SK-N-MC (cell line): ENCODE results near the gene IKZF5.

Experiments
- DNase-seq: peaks from one replicate; pipeline ENCODE4 v3.0.0-alpha.2; 2011; ENCODE audit warnings: low read depth, low spot score
- H3K27ac ChIP-seq: fragments of 200-600 bp; sonication (generic); 2 replicates; pipeline ENCODE4 v1.5.1; 2016; ENCODE audit warnings: mixed run types
- H3K36me3 ChIP-seq: fragments of 200-600 bp; sonication (generic); 2 replicates; pipeline ENCODE4 v1.6.1; 2017; ENCODE audit warnings: antibody characterized with exemption, low read length, mixed read lengths; ENCODE audit not compliant: insufficient read depth
- H3K4me3 ChIP-seq: fragments of 200-600 bp; sonication (generic); 2 replicates; pipeline ENCODE4 v1.5.1; 2016
- H3K9ac ChIP-seq: fragments of 200-600 bp; sonication (generic); 2 replicates; pipeline ENCODE4 v1.8.0; 2017; ENCODE audit warnings: mixed run types, mixed read lengths; ENCODE audit not compliant: insufficient read length
- H3K9me3 ChIP-seq: fragments of 200-600 bp; sonication (generic); 2 replicates; pipeline ENCODE4 v1.6.1; 2017; ENCODE audit warnings: low read depth, mild to moderate bottlenecking, antibody characterized with exemption, low read length, moderate library complexity, mixed read lengths
- EZH2 ChIP-seq: fragments of 200-600 bp; sonication (generic); IDR thresholded peaks from one replicate; pipeline ENCODE4 v1.6.1; 2017; ENCODE audit warnings: antibody characterized with exemption
- FOXP2 ChIP-seq: optimal IDR thresholded peaks from 2 replicates; pipeline ENCODE3; 2011; ENCODE audit warnings: mild to moderate bottlenecking, moderate library complexity; ENCODE audit not compliant: insufficient read depth; ENCODE audit errors: extremely low read length, control extremely low read depth
- POLR2AphosphoS5 ChIP-seq: IDR thresholded peaks from 2 replicates; pipeline ENCODE4 v1.6.1; 2012; ENCODE audit warnings: mild to moderate bottlenecking, low read depth, low read length, borderline replicate concordance

Gene IKZF5

DNA sequence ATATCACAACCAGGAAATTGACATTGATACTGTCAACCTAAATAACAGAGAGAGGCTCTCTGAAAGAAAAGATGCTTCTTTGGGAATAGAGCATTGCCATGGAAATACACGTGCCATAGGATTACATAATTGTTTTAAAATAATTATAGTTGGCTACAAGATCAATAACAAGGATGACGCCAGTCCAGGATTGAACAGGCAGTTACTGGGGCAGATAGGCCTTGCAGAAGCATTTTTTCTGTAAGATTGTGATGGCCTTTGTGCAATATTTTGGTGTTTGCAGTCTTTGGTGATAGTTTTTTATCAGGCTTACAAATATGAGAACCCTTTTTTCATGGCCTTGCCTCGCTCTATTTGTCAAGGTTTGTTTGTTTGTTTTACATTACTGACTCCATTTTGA is 10.7 kb upstream of the IKZF5 start:
- TF ChIP-seq EZH2 (no peak), FOXP2 (no peak), POLR2AphosphoS5 (no peak)
- Histone ChIP-seq H3K27ac (no peak overlapping the region), H3K36me3 (no peaks in the 10 kb centered on the region), H3K4me3 (no peak overlapping the region), H3K9ac (no peak overlapping the region), H3K9me3 (no peaks in the 10 kb centered on the region)
- DNase-seq = no peak

DNA sequence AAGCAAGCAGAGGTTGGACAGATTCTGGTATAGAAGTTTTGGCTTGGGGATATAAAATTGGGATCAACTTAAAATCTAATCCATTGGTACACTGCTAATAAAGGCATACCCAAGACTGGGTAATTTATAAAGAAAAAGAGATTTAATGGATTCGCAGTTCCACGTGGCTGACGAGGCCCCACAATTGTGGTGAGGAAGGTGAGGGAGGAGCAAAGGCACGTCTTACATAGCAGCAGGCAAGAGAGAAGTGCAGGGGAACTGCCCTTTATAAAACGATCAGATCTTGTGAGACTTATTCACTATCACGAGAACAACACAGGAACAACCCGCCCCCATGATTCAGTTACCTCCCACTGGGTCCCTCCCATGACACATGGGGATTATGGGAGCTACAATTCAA is 9.9 kb upstream of the IKZF5 start:
- Histone ChIP-seq H3K36me3 (no peaks in the 10 kb centered on the region), H3K4me3 (no peak overlapping the region), H3K9me3 (no peaks in the 10 kb centered on the region), H3K9ac (no peak overlapping the region), H3K27ac (no peak overlapping the region)
- TF ChIP-seq FOXP2 (no peak), POLR2AphosphoS5 (no peak), EZH2 (no peak)
- no peak for DNase-seq

DNA sequence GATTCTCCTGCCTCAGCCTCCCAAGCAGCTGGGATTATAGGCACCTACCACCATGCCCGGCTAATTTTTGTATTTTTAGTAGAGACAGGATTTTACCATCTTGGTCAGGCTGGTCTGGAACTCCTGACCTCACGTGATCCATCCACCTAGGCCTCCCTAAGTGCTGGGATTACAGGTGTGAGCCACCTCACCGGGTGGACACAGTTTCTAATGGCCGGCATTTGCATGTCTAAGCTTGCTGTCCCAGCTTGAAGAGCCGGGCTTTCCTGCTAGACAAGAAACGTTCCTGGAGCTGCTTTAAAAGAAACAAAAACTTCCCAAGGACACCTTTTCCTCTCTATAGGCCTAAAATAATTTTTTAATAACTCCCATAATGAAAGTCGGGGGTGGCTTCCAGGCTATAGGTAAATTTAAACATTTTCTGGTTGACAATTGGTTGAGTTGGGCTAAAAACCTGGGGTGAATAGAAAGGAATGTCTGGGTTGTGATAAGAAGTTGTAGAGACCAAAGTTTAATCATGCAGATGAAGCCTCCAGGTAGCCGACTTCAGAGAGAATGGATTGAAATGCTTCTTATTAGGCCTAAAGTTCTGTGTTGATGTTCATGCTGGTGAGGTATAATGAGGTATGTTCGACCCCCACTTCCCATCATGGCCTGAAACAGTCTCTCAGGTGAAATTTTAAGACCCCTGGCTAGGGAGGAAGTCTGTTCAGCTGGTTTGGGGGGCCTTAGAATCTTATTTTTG is 9.0 kb upstream of the IKZF5 start:
- DNase-seq = no peak
- Histone ChIP-seq H3K9ac (no peak overlapping the region), H3K9me3 (no peaks in the 10 kb centered on the region), H3K4me3 (no peak overlapping the region), H3K27ac (no peak overlapping the region), H3K36me3 (no peaks in the 10 kb centered on the region)
- TF ChIP-seq FOXP2 = no peak
- TF ChIP-seq EZH2 = no peak
- TF ChIP-seq POLR2AphosphoS5 = no peak

DNA sequence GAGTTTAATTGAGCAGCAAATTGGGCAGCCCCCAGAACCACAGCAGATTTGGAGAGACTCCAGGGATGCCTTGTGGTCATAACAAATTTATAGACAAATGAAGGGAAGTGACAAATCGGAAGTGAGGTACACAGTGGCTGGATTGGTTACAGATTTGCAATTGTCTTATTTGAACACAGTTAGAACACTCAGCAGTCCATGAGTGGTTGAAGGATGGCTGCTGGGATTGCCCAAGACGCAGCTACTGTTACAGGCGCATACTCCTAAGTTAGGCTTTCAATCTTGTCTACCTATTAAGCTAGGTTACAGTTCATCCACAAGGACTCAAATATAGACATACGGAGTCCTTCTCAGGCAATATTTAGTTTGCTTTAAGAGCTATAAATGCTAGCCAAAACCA is 7.6 kb upstream of the IKZF5 start:
- no peaks in the 10 kb centered on the region for H3K9me3 ChIP-seq
- no peak overlapping the region for H3K27ac ChIP-seq
- H3K9ac ChIP-seq = no peak overlapping the region
- H3K4me3 ChIP-seq = no peak overlapping the region
- no peak for DNase-seq
- TF ChIP-seq EZH2 (no peak), FOXP2 (no peak), POLR2AphosphoS5 (no peak)
- H3K36me3 ChIP-seq = no peaks in the 10 kb centered on the region

DNA sequence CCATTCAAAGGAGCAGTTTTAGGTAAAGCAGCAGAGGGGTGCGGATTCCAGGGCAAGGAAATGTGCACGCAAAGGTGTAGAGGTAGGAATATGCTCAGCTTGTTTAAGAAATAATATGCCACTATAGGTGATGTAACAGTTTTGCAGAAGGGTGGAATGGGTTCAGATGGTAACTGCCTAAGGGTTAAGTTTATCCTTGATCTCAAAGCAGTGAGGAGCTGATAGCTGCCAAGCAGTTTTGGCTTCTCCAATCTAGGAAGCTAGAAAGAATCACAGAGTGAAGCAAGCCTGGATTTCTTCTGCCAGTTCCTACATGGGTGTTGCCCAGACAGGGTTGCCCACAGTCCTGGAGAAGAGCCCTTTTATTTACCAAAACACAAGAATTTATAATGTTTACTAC is 6.2 kb upstream of the IKZF5 start:
- Histone ChIP-seq H3K36me3 (no peaks in the 10 kb centered on the region), H3K27ac (no peak overlapping the region), H3K4me3 (no peak overlapping the region), H3K9ac (no peak overlapping the region), H3K9me3 (no peaks in the 10 kb centered on the region)
- no peak for TF ChIP-seq FOXP2
- no peak for TF ChIP-seq POLR2AphosphoS5
- TF ChIP-seq EZH2 = no peak
- no peak for DNase-seq

DNA sequence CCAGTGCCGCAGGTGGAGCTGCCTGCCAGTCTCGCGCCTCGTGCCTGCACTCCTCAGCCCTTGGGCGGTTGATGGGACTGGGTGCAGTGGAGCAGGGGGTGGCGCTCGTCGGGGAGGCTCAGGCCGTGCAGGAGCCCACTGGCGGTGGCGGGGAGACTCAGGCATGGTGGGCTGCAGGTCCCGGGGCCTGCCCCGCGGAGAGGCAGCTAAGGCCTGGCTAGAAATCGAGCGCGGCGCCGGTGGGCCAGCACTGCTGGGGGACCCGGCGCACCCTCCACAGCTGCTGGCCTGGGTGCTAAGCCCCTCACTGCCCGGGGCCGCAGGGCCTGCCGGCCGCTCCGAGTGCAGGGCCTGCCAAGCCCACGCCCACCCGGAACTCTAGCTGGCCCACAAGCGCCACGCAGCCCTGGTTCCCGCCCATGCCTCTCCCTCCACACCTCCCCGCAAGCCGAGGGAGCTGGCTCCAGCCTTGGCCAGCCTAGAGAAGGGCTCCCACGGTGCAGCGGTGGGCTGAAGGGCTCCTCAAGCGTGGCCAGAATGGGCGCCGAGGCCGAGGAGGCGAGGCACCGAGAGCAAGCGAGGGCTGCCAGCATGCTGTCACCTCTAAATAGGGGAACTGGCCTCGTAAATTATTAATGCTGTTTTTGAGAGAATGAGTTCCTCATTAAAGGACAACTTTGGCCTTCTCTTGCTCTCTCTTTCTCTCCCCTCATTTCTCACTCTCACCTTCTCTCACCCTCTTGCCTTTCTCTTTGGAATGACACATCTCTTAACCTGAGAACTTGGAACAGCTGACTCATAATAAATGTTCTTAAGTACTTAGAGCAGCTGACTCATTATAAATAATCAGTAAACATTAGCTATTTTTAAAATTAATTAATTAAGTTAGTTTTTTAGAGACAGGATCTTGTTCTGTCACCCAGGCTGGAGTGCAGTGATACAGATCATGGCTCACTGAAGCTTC is 5.1 kb upstream of the IKZF5 start:
- no peak overlapping the region for H3K4me3 ChIP-seq
- H3K27ac ChIP-seq = no peak overlapping the region
- no peaks in the 10 kb centered on the region for H3K9me3 ChIP-seq
- TF ChIP-seq FOXP2 (no peak), POLR2AphosphoS5 (no peak), EZH2 (no peak)
- no peak overlapping the region for H3K9ac ChIP-seq
- no peaks in the 10 kb centered on the region for H3K36me3 ChIP-seq
- DNase-seq = no peak

DNA sequence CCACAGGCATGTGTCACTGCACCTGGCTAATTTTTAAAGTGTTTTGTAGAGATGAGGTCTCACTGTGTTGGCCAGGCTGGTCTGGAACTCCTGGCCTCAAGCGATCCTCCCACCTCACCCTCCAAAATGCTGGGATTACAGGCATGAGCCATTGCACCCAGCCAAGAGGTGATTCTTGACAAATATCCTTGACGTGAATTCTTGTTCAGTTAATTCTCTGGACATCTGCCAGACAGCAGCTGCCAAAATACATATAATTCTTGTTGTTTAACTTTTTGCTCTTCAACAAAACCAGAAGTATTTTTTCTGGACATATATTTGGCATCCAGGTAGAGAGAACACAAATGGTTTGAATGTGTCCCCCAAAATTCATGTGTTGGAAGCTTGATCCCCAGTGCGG is 3.4 kb upstream of the IKZF5 start:
- DNase-seq = no peak
- Histone ChIP-seq H3K4me3 (no peak overlapping the region), H3K36me3 (no peaks in the 10 kb centered on the region), H3K9me3 (no peaks in the 10 kb centered on the region), H3K9ac (no peak overlapping the region), H3K27ac (no peak overlapping the region)
- TF ChIP-seq EZH2 (no peak), POLR2AphosphoS5 (no peak), FOXP2 (no peak)

DNA sequence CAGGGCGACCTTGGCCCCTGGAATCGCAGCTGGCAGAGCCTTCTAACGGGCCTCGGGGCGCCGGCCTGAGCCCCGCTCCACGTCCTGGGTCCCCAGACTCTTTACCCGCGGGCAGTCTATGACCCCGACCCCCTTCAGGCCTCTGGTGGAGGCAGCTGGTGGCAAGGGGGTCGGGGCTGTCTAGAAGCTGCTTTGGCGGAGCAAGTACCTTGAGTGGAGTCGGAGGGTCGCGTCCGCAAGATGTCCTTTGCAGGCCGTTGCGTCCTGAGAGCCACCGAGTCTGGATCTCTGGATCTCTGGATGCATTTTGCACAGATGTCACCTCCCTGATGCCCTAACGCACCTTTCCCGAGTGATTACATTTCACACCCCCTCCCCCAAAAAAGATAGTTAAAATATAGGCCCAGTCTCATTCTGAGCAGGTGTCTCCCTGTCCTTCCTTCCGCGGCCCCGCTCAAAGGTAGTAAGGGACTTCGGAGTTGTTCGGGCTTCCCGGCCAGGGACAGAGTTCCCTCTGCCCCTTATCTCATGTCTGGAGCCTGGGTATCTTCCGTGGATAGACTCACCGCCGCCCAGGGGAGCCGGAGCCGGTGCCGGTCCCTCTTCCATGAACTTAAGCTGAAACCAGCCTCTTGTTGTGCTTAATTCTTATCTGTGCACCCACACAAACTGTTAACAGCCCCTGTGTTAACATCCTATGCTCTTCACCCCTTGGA is 668 bp upstream of the IKZF5 start:
- no peak for DNase-seq
- no peak for TF ChIP-seq POLR2AphosphoS5
- no peak for TF ChIP-seq EZH2
- no peak for TF ChIP-seq FOXP2
- no peak overlapping the region for H3K27ac ChIP-seq
- no peaks in the 10 kb centered on the region for H3K36me3 ChIP-seq
- peak overlapping the region; percentile 86 for H3K4me3 ChIP-seq
- H3K9me3 ChIP-seq = no peaks in the 10 kb centered on the region
- peak overlapping the region; percentile 55 for H3K9ac ChIP-seq
